Right lobe of liver (tissue), 6 donors: Measurements from ENCODE around the gene PLEKHA3. TPM values are rescaled to one million over a fixed set of nuclear protein-coding genes. Genes with fewer than 3 reads are reported as not detected.

Source experiments
- ATAC-seq, 4 donors: fragments of 200-7000 bp; cut with Tn5 transposase; one replicate each; pipeline ENCODE4 v1.9.1; 2020; ENCODE audit warnings: mild to moderate bottlenecking in 4 of 4, moderate library complexity in 4 of 4
- DNase-seq, 3 donors: peaks; one replicate each; pipeline ENCODE4 v3.0.0-alpha.2; 2020
- H3K27ac ChIP-seq, 3 donors: fragments of 200-600 bp; one replicate each; pipeline ENCODE4 v1.8.0; 2022
- H3K27me3 ChIP-seq, 2 donors: fragments of 200-600 bp; one replicate each; pipeline ENCODE4 v1.8.0; 2022
- H3K36me3 ChIP-seq, 4 donors: fragments of 200-600 bp; sonication (generic) in 1 of 4; one replicate each; pipeline versions ENCODE4 v1.5.1 to v1.8.0; 2017 to 2022; ENCODE audit warnings: control low read depth in 1 of 4
- H3K4me1 ChIP-seq, 4 donors: fragments of 200-600 bp; sonication (generic) in 1 of 4; one replicate each; pipeline versions ENCODE4 v1.5.1 to v1.8.0; 2017 to 2022; ENCODE audit warnings: control low read depth in 1 of 4
- H3K4me3 ChIP-seq, 3 donors: fragments of 200-600 bp; one replicate each; pipeline ENCODE4 v1.8.0; 2022
- H3K9me3 ChIP-seq, 4 donors: fragments of 200-600 bp; sonication (generic) in 1 of 4; one replicate each; pipeline versions ENCODE4 v1.5.1 to v1.8.0; 2017 to 2022; ENCODE audit warnings: control low read depth in 1 of 4
- POLR2A ChIP-seq: fragments of 450-650 bp; IDR thresholded peaks from one replicate; pipeline ENCODE4 v1.6.1; 2017; ENCODE audit warnings: antibody characterized with exemption, mild to moderate bottlenecking
- WGBS: methylation state at CpG from one replicate; pipeline ENCODE4 v1.1.6; 2018; ENCODE audit warnings: low coverage, low lambda C conversion rate; ENCODE audit not compliant: insufficient coverage; ENCODE audit errors: missing lambda C conversion rate; 5-methylcytosine and 5-hydroxymethylcytosine counted together
- intact Hi-C, 2 donors: fragments of 100-400 bp; cut with DNase I; formaldehyde crosslinking; loops; one replicate each; pipeline versions ENCODE4 v1.11.2 to v1.14.1; 2022
- total RNA-seq, 6 experiments: library from RNA; depleted of rRNA in 2 of 6; stranded (reverse); fragments of >200 nt in 2 of 6; fragmentation: NEBNext Ultra II Directional in 3 of 6; extraction: Animal tissue kit (Norgen Biotek cat#: 25700) in 3 of 6; gene quantifications; one replicate each; pipeline versions ENCODE4 v1.1.0 to v1.2.4, GENCODE V29; 2016 to 2023
- TF ChIP-seq, protein P1 (sequence below), 4 donors: fragments of 200-600 bp in 3 of 4; fragments of 450-650 bp in 1 of 4; IDR thresholded peaks; one replicate each; pipeline versions ENCODE4 v1.5.1 to v1.8.0; 2016 to 2022; ENCODE audit warnings: antibody characterized with exemption in 4 of 4, mild to moderate bottlenecking in 2 of 4
- donor health status: DM: no; HTN: yes; CAD: no.
- donor health status: DM: no; HTN: no; CAD: no.
- donor health status: DM: no; HTN: no; CAD: no.
- donor health status: DM: no; HTN: yes; CAD: no.
- donor health status: DM: no; HTN: yes; CAD: no.

PLEKHA3 gene
- total RNA-seq, 6 experiments from 2014 or later, result 4.4 to 21.2 (median 15.1) TPM

DNA sequence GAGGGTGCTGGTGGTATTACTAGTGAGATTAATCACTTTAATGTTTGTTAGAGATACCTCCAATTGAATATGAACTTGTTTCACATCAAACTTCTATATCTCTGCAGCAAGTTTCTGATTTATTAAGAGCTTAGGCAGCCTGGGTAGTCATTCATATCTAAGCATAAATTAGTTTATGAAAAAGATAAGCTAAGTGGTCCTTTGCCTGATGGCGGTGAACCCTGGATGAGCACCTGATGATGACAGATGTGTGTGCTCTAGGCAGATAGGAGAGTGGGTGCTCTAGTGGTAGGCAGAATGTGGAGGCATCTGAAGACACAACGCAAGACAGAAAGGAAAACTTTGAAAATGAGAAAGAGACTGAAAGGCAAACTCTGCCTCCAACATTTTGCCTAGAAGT is 6.9 kb upstream of the PLEKHA3 start:
- 100% methylated on average over 2 of the region's 2 CpGs for WGBS
- intact Hi-C loops, result no loop called here
- ATAC-seq, result no peak

DNA sequence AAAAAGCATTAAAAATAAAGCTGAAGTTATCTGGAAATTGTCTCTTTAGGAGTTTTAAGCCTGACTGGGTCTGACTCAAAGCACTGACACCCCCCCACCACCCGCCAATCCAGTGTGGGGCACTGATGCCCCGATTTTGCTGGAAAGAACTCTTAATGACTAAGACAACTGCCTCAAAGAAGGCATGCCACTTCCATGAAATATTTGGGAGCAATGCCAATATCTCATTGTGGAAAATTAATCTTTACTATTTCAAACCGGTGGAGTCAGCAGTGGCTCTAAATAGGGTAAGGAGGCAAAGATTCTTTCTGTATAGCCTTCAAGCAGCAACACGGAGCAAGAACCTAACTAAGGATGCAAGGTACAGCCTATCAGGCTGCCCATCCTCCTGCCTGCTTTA is 6.3 kb upstream of the PLEKHA3 start:
- intact Hi-C loops, result no loop called here
- 75% methylated on average over 1 of the region's 4 CpGs for WGBS
- no peak for DNase-seq
- ATAC-seq, result no peak
- Histone ChIP-seq H3K27ac (no peak overlapping the region), H3K4me1 (peaks cover 0 to 20% (median 5%) of the 10 kb centered on the region in 4 donors), H3K9me3 (no peaks in the 10 kb centered on the region), H3K36me3 (no peaks in the 10 kb centered on the region), H3K27me3 (no peaks in the 10 kb centered on the region), H3K4me3 (no peak overlapping the region)
- TF ChIP-seq, protein P1, sequence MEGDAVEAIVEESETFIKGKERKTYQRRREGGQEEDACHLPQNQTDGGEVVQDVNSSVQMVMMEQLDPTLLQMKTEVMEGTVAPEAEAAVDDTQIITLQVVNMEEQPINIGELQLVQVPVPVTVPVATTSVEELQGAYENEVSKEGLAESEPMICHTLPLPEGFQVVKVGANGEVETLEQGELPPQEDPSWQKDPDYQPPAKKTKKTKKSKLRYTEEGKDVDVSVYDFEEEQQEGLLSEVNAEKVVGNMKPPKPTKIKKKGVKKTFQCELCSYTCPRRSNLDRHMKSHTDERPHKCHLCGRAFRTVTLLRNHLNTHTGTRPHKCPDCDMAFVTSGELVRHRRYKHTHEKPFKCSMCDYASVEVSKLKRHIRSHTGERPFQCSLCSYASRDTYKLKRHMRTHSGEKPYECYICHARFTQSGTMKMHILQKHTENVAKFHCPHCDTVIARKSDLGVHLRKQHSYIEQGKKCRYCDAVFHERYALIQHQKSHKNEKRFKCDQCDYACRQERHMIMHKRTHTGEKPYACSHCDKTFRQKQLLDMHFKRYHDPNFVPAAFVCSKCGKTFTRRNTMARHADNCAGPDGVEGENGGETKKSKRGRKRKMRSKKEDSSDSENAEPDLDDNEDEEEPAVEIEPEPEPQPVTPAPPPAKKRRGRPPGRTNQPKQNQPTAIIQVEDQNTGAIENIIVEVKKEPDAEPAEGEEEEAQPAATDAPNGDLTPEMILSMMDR (IDR thresholded peaks at IDR 0.05), result no peak
- TF ChIP-seq POLR2A, result no peak

More for the DNA sequence above, 6.9 kb upstream of the PLEKHA3 start:
- no peaks in the 10 kb centered on the region for H3K27me3 ChIP-seq
- TF ChIP-seq, protein P1 (IDR thresholded peaks at IDR 0.05), result no peak
- TF ChIP-seq POLR2A, result no peak
- H3K9me3 ChIP-seq, result no peaks in the 10 kb centered on the region
- H3K36me3 ChIP-seq, result no peaks in the 10 kb centered on the region
- no peak overlapping the region for H3K27ac ChIP-seq
- no peak overlapping the region for H3K4me3 ChIP-seq
- no peak for DNase-seq
- peaks cover 0 to 25% (median 8%) of the 10 kb centered on the region in 4 donors for H3K4me1 ChIP-seq

DNA sequence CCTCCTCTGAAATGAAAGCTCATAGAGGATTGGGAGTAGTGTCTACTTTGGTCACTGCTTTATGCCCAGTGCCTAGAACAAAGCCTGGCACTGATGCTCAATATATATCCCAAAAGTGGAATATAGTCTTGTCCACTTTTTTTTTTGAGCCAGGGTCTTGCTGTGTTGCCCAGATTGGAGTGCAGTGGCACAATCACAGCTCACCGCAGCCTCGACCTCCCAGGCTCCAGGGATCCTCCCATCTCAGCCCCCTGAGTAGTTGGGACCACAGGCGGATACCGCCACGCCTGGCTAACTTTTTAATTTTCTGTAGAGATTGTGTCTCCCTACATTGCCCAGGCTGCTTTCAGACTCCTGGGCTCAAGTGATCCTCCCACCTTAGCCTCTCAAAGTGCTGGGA is 5.7 kb upstream of the PLEKHA3 start:
- 100% methylated on average over 4 of the region's 5 CpGs for WGBS
- ATAC-seq, result no peak
- no peak for TF ChIP-seq POLR2A
- TF ChIP-seq, protein P1 (IDR thresholded peaks at IDR 0.05), result no peak

DNA sequence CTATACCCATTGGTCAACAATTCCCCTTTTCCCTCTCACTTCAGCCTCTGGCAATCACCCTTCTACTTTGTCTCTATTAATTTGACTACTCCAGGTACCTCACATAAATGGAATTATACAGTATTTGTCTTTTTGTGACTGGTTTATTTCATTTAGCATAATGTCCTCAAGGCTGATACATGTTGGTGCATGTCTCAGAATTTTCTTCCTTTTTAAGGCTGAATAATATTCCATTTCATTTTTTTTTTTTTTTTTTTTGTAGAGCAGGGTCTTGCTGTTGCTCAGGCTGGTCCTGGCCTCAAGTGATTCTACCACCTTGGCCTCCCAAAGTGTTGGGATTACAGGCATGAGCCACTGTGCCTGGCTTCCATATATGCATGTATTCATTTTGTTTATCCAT is 3.8 kb upstream of the PLEKHA3 start:
- no peak for DNase-seq
- H3K9me3 ChIP-seq, result no peaks in the 10 kb centered on the region
- H3K4me1 ChIP-seq, result peaks cover 0 to 22% (median 7%) of the 10 kb centered on the region in 4 donors
- H3K4me3 ChIP-seq, result no peak overlapping the region
- H3K27ac ChIP-seq, result no peak overlapping the region
- H3K27me3 ChIP-seq, result no peaks in the 10 kb centered on the region
- intact Hi-C loops, result no loop called here
- no peaks in the 10 kb centered on the region for H3K36me3 ChIP-seq
- no peak for ATAC-seq
- TF ChIP-seq POLR2A, result no peak
- TF ChIP-seq, protein P1 (IDR thresholded peaks at IDR 0.05), result no peak

More for the DNA sequence above, 5.7 kb upstream of the PLEKHA3 start:
- Histone ChIP-seq H3K9me3 (no peaks in the 10 kb centered on the region), H3K27ac (no peak overlapping the region), H3K27me3 (no peaks in the 10 kb centered on the region), H3K4me3 (no peak overlapping the region), H3K4me1 (peaks cover 0 to 19% (median 4%) of the 10 kb centered on the region in 4 donors), H3K36me3 (no peaks in the 10 kb centered on the region)
- intact Hi-C loops, result no loop called here
- DNase-seq, result no peak
